Measurements from ENCODE around the gene TC2N. TPM values are rescaled to one million over a fixed set of nuclear protein-coding genes. Genes with fewer than 3 reads are reported as not detected.

The TC2N gene
- polyA plus RNA-seq, 3 donors = 0.24 to 0.55 TPM; not detected in 1

DNA sequence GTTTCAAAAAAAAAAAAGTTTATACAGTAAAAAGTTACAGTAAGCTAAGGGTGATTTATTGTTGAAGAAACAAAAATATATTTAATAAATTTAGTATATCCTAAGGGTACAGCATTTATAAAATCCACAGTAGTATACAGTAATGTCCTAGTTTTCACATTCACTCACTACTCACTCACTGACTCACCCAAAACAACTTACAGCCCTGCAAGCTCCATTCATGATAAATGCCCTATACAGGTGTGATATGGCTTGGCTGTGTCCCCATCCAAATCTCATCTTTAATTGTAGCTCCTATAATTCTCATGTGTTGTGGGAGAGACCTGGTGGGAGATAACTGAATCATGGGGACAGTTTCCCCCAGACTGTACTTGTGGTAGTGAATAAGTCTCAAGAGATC lies 61.7 kb downstream of the TC2N start:
- DNase-seq = no peak
- H3K4me3 Mint-ChIP-seq = no peak overlapping the region
- H3K4me3 ChIP-seq (replicated peaks in 1 of 3; ENCODE audit: low read depth in 2 of 3, low read length in 3 of 3) = no peak overlapping the region
- H3K27me3 Mint-ChIP-seq (ENCODE audit: low read depth in 3 of 3) = peaks cover 0 to 2% (median 0%) of the 10 kb centered on the region in 3 donors
- no peak overlapping the region for H3K27ac ChIP-seq (ENCODE audit: low read depth in 1 of 2, low read length in 2 of 2)
- H3K36me3 ChIP-seq (replicated peaks in 1 of 2; ENCODE audit: control insufficient read depth in 1 of 2, insufficient read depth in 2 of 2, low read length in 2 of 2) = no peaks in the 10 kb centered on the region
- no peaks in the 10 kb centered on the region for H3K4me1 Mint-ChIP-seq
- H3K79me2 ChIP-seq (ENCODE audit: insufficient read depth, low read length) = no peaks in the 10 kb centered on the region
- no peaks in the 10 kb centered on the region for H4K20me1 ChIP-seq (ENCODE audit: insufficient read depth, low read length)
- peaks cover 25 to 31% of the 10 kb centered on the region in 2 donors for H3K9me3 ChIP-seq (replicated peaks in 1 of 2; ENCODE audit: control insufficient read depth in 1 of 2, insufficient read depth in 1 of 2, low read length in 2 of 2)
- no peaks in the 10 kb centered on the region for H3K4me1 ChIP-seq (ENCODE audit: control insufficient read depth in 1 of 2, insufficient read depth in 2 of 2, low read length in 2 of 2)
- no peak overlapping the region for H3K4me2 ChIP-seq (replicated peaks; ENCODE audit: extremely low read depth, low read length, poor library complexity, severe bottlenecking)
- H2AFZ ChIP-seq (ENCODE audit: insufficient read depth, low read depth, low read length, poor library complexity, severe bottlenecking) = no peak overlapping the region
- H3K27ac Mint-ChIP-seq = no peak overlapping the region
- H3K36me3 Mint-ChIP-seq = no peaks in the 10 kb centered on the region
- H3K27me3 ChIP-seq (ENCODE audit: control insufficient read depth in 2 of 2, insufficient read depth in 2 of 2, low read length in 2 of 2) = no peaks in the 10 kb centered on the region
- H3K9ac ChIP-seq (ENCODE audit: insufficient read depth, low read length, poor library complexity, severe bottlenecking) = no peak overlapping the region
- TF ChIP-seq, protein P1, sequence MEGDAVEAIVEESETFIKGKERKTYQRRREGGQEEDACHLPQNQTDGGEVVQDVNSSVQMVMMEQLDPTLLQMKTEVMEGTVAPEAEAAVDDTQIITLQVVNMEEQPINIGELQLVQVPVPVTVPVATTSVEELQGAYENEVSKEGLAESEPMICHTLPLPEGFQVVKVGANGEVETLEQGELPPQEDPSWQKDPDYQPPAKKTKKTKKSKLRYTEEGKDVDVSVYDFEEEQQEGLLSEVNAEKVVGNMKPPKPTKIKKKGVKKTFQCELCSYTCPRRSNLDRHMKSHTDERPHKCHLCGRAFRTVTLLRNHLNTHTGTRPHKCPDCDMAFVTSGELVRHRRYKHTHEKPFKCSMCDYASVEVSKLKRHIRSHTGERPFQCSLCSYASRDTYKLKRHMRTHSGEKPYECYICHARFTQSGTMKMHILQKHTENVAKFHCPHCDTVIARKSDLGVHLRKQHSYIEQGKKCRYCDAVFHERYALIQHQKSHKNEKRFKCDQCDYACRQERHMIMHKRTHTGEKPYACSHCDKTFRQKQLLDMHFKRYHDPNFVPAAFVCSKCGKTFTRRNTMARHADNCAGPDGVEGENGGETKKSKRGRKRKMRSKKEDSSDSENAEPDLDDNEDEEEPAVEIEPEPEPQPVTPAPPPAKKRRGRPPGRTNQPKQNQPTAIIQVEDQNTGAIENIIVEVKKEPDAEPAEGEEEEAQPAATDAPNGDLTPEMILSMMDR (IDR thresholded peaks at IDR 0.05) = no peak
- peaks cover 28 to 37% (median 31%) of the 10 kb centered on the region in 7 donors for H3K9me3 Mint-ChIP-seq
- intact Hi-C loops (cut with micrococcal nuclease) = no loop called here

DNA sequence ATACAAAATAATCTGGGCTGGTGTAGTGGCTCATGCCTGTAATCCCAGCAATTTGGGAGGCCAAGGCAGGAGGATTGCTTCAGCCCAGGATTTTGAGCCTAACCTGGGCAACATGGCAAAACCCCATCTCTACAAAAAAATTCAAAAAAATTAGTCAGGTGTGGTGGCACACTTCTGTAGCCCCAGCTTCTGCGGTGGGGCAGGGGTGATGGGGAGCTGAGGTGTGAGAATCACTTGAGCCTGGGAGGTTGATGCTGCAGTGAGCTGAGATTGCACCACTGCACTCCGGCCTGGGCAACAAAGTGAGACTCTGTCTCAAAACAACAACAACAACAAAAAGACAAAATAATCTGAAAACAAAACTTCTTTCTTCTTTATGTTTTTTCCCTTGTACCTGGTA lies 66.0 kb downstream of the TC2N start:
- Mint-ChIP-seq H3K36me3 (no peaks in the 10 kb centered on the region), H3K4me1 (no peaks in the 10 kb centered on the region), H3K27me3 (ENCODE audit: low read depth in 3 of 3) (peaks cover 0 to 2% (median 0%) of the 10 kb centered on the region in 3 donors), H3K4me3 (no peak overlapping the region), H3K9me3 (peaks cover 7 to 12% (median 8%) of the 10 kb centered on the region in 7 donors), H3K27ac (no peak overlapping the region)
- H3K4me2 ChIP-seq (replicated peaks; ENCODE audit: extremely low read depth, low read length, poor library complexity, severe bottlenecking) = no peak overlapping the region
- no peaks in the 10 kb centered on the region for H3K36me3 ChIP-seq (replicated peaks in 1 of 2; ENCODE audit: control insufficient read depth in 1 of 2, insufficient read depth in 2 of 2, low read length in 2 of 2)
- DNase-seq = no peak
- H3K79me2 ChIP-seq (ENCODE audit: insufficient read depth, low read length) = no peaks in the 10 kb centered on the region
- intact Hi-C loops (cut with micrococcal nuclease) = no loop called here
- no peaks in the 10 kb centered on the region for H4K20me1 ChIP-seq (ENCODE audit: insufficient read depth, low read length)
- no peaks in the 10 kb centered on the region for H3K4me1 ChIP-seq (ENCODE audit: control insufficient read depth in 1 of 2, insufficient read depth in 2 of 2, low read length in 2 of 2)
- H3K4me3 ChIP-seq (replicated peaks in 1 of 3; ENCODE audit: low read depth in 2 of 3, low read length in 3 of 3) = no peak overlapping the region
- WGBS (ENCODE audit: insufficient coverage) = no CpG with 5 or more reads among the region's 2 CpGs
- H3K27ac ChIP-seq (ENCODE audit: low read depth in 1 of 2, low read length in 2 of 2) = no peak overlapping the region
- TF ChIP-seq, protein P1 (IDR thresholded peaks at IDR 0.05) = no peak
- H3K9me3 ChIP-seq (replicated peaks in 1 of 2; ENCODE audit: control insufficient read depth in 1 of 2, insufficient read depth in 1 of 2, low read length in 2 of 2) = peaks cover 7 to 8% of the 10 kb centered on the region in 2 donors
- H3K27me3 ChIP-seq (ENCODE audit: control insufficient read depth in 2 of 2, insufficient read depth in 2 of 2, low read length in 2 of 2) = no peaks in the 10 kb centered on the region
- H2AFZ ChIP-seq (ENCODE audit: insufficient read depth, low read depth, low read length, poor library complexity, severe bottlenecking) = no peak overlapping the region
- H3K9ac ChIP-seq (ENCODE audit: insufficient read depth, low read length, poor library complexity, severe bottlenecking) = no peak overlapping the region
